ENCODE results near the gene SLC6A17.

Gene SLC6A17

DNA sequence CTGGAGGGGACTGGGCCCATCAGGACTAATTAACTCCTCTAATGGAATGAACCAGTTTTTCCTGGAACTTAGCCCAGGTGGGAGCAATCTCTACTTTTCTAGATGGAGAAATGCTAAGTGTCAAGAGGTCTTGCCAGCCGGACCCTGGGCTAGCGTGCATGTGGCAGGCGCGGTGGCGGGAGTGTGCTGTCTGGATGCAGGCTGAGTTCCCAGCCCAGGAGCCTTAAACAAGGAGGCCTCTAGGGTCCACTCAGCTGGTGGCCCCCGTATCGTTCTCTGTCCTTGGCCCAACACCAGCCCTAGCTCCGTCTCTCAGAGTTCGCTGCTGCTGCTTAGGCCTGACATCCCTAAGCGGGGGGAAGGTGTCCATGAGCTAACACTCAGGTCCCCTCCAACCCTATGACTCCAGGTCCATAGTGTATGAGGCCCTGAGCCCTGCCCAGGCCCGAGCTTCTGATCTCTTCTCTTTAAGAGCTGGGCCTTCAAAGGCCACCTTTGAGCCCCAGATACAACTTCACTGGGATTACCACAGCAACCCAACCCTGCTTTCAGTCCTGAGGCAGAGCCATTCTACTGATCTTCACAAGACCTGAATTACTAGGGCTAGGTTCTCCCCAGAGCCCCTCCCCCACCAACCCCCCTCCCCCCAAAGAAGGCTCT is 56.1 kb downstream of the SLC6A17 start:
- no peak for DNase-seq

- DNase-seq, result peak; percentile 63
These were observed 57.5 kb downstream of the SLC6A17 start for GRCh38 chr1:110207831-110208230.

- DNase-seq, result no peak
These were observed 58.8 kb downstream of the SLC6A17 start for GRCh38 chr1:110208916-110209645.

DNA sequence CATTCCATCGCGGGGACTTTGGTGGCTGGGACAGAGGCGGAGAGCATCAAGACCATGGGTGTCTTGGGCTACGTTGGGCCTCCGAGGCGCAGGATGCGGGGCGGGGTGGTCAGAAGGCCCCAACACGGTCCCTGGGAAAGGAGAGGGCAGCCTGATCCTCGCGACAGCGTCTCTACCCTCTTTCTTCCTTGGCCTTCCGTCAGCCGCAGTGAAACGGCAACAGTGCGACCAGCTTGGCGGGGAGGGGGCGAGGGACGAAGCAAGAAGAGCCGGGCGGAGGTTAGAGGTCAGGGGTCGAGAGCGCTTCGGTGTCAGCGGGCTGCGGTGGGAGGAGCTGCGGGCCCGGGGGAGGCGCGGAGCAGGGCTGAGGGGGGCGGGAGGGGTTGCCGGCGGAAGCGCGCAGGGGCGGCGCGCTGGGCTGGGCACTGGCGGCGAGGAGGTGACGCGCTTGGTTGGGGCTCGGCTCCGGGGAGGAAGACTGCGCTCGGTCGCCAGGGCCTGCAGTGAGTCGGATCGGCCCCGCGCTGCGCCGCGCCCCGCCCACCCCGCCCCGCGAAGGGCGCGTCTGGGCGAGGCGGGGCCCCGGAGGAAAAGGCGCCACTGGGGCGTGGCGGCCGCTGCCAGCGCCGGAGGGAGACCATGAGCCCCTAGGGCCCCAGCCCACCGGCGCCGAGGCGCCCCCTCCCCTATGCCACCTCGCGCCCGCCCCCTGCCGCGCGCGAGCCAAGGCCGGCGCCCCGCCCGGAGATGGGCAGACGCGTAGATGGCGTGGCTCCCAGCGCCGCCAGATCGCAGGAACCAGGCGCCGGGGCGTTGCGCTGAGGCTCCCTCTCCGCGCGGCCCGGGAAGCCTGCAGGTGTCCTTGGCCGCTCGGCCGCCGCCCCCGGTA is 59.7 kb downstream of the SLC6A17 start, which contains the start of gene KCNC4:
TSS of gene KCNC4 (plus strand) at position 600 of the 889 bp plus-strand sequence. CDS start 1,186 bp downstream, outside the sequence.
- DNase-seq, result peak; percentile 78

- DNase-seq, result peak; percentile 44
These were observed 60.6 kb downstream of the SLC6A17 start for GRCh38 chr1:110210604-110211495.

- DNase-seq, result no peak
These were observed 61.3 kb downstream of the SLC6A17 start for GRCh38 chr1:110211496-110212168.

DNA sequence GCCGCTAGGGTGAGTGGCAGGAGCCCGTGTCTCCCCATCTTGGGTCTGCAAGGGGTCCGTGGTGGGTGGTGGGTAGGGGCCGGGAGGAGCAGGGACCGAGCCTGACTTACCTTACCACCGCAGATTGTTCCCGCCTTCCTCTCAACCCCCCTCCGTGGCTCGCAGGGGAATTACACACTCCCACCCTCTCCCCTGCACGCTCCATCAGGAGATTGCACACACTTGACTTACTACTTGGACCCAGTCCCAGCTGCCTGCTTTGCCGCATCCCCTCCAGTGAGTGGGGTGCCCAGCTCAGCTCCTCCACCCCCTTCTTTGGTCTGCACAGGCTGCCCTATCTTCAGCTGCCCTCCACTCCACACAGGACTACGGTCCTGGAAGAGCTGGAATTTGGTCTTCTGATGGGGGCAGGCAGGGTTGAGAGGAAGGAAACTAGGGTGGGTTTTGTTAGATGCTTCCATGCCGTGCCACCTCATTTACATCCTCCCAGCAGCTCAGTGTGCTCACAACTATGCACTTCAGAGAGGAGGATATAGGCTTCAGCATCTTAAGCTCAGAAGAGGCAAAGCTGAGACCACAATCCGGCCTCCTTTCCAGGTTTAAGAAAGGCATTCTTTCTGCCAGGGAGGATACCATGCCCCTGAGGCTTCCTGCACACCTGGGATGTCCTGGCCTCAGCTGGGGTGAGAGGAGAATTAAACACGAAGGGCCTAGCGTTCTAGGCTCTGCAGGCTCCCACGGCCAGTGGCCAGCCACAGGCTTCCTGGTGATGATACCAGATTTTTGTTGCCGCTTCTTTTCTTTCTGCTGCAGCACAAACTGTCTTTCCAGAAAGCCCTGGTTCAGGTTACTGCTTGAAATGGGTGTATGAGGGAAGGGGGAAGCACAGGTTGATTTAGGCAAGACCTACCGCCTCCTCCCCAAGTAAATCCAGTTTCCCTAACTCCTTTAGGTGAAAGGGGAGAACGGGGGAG is 62.2 kb downstream of the SLC6A17 start:
- no peak for DNase-seq

GRCh38 chr1:110213143-110213540 is 62.8 kb downstream of the SLC6A17 start:
- DNase-seq, result no peak

DNA sequence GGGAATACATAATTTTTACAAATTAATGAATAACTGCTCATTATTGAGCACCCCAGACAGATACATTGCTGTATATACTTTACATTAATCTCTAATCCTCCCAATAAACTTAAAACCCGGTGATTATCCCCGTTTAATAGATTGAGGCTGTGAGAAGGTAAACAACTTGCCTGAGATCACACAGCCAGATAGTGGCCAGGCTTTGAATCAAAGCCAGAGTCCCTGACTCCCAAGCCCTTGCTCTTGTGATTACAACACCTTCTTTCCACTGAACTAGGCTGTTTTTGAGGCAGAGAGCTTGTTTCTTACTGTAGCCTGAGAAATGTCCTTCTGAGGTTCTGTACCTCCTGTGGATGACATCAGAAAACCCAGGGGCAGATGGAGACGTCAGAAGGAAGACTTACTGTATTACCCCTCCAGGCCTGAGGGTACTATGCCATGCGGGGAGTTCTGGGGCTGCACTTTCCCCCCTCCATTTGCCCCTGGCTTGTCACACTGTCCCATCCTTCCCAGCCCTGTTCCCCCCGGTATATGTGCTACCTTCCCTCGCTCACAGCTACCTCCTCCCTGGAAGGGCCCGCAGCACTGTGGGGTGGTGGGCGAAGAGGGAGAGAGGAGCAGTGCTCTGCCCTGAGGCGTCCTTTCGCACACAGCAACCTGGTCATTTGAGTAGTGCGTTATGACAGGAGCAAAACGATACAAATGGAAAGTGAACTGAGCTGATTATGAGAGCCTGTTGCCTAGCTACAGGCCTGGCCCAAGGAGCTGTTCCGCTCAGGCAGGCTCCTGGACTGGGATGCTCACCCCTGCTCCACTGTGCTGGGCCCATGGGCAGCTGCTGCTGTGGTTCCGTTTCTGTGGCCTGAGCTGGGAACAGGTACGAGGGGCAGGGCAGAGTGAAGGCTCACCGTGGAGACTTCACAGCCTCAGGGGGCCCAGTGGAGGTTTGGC is 64.4 kb downstream of the SLC6A17 start:
- DNase-seq, result no peak

GRCh38 chr1:110215621-110216515 is 65.6 kb downstream of the SLC6A17 start:
- DNase-seq, result no peak

GRCh38 chr1:110216844-110217444 is 66.7 kb downstream of the SLC6A17 start:
- DNase-seq, result no peak

DNA sequence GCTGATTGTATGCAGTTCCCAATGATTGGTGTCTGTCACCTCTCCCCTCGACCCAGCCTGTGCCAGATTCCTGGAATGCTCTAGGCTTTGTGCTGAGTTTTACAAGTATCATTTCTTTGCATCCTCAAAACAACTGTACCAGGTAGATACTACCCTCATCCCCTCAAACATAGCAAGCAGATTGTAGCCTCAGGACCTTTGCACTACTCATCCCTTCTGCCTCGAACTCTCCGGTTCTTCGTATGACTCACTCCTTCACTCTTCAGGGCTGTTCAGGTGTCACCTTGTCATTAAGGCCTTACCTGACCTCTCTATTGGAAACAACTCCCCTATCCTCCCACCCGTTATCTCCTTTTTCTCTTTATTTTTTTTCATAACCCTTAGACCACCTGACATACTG is 67.8 kb downstream of the SLC6A17 start:
- no peak for DNase-seq

DNA sequence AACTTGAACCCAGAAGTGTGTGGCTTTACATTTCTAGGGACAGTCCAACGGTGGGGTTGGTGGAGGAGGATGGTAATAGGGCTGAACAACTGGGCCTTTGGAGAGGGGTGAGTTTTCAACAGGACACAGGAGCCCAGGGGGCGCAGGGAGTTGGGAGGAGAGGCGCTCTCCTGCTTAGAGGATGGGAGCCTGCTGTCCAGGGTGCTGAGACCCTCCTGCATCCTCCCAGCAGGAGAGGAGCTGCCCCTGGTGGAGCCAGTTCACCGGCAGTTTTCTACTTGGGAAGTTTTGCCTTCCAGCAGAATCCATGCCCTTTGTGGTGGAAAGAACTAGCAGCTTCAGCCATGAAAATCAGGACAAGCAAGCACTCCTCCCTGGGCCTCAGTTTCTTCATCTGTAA is 68.4 kb downstream of the SLC6A17 start:
- no peak for DNase-seq

DNA sequence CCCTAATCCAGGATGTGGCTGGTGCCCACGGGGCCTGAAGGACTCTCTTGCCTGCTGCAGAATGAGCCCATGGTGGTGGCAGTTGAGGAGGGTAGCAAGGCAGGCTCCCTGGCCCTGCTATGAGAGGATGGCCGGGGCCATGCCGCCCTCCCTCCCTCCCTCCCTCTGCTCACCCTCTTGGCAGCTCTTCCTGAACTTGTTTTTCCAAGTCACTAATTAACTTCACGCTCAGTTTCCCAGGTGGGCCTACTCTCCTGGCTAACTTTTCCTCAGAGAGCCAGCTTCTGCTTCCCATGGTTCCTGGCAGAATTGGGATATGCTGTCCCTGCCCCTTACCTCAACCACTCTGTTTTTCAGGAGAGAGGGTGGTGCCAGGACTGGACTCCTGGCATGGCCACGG is 70.0 kb downstream of the SLC6A17 start:
- DNase-seq, result no peak

GRCh38 chr1:110221119-110221518 is 70.8 kb downstream of the SLC6A17 start:
- no peak for DNase-seq

GRCh38 chr1:110223127-110223526 is 72.8 kb downstream of the SLC6A17 start:
- no peak for DNase-seq

DNA sequence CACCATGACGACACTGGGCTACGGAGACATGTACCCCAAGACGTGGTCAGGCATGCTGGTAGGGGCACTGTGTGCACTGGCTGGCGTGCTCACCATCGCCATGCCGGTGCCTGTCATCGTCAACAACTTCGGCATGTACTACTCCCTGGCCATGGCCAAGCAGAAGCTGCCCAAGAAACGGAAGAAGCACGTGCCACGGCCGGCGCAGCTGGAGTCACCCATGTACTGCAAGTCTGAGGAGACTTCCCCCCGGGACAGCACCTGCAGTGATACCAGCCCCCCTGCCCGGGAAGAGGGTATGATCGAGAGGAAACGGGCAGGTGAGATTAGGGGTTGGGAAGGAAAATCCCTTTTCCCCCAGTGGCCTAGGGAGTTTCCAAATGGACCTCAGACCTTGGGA is 73.3 kb downstream of the SLC6A17 start:
- DNase-seq, result no peak
